Measurements from ENCODE around the gene CLEC4A.
A peak's percentile ranks its signal among the peaks of the same experiment; 100 is the strongest.
"Not testable (repeated sequence)": the region's sequence is repeated elsewhere in the genome, so short reads cannot be mapped to it uniquely, and the experiment has no call there.

CLEC4A gene

GRCh38 chr12:8078916-8079315, 44.5 kb upstream of the CLEC4A start:
- H3K4me3 ChIP-seq (ENCODE audit: low read depth, low read length): no peak overlapping the region
- no peak for DNase-seq (ENCODE audit: low read depth)
- TF ChIP-seq POLR2A (IDR thresholded peaks at IDR 0.05; ENCODE audit: extremely low read depth, insufficient read length) (no peak), CTCF (IDR thresholded peaks at IDR 0.05; ENCODE audit: low read depth, low read length) (no peak), MYC (IDR thresholded peaks at IDR 0.05; ENCODE audit: low read depth, low read length) (no peak)

- DNase-seq (ENCODE audit: low read depth): peak; percentile 23
- TF ChIP-seq CTCF (IDR thresholded peaks at IDR 0.05; ENCODE audit: low read depth, low read length) (no peak), MYC (IDR thresholded peaks at IDR 0.05; ENCODE audit: low read depth, low read length) (no peak)
- no peak overlapping the region for H3K4me3 ChIP-seq (ENCODE audit: low read depth, low read length)
Measured at GRCh38 chr12:8080120-8080519, 43.3 kb upstream of the CLEC4A start.

- TF ChIP-seq MYC (IDR thresholded peaks at IDR 0.05; ENCODE audit: low read depth, low read length): no peak
- TF ChIP-seq POLR2A (IDR thresholded peaks at IDR 0.05; ENCODE audit: extremely low read depth, insufficient read length): no peak
- no peak for TF ChIP-seq CTCF (IDR thresholded peaks at IDR 0.05; ENCODE audit: low read depth, low read length)
- TF ChIP-seq MAX (IDR thresholded peaks at IDR 0.05; ENCODE audit: low read depth, low read length): no peak
- peak overlapping the region; percentile 96 for H3K4me3 ChIP-seq (ENCODE audit: low read depth, low read length)
- DNase-seq (ENCODE audit: low read depth): peak; percentile 34
Measured at GRCh38 chr12:8081251-8081920, 42.0 kb upstream of the CLEC4A start.

GRCh38 chr12:8082808-8083100, 40.7 kb upstream of the CLEC4A start:
- H3K4me3 ChIP-seq (ENCODE audit: low read depth, low read length): peak overlapping the region; percentile 96
- TF ChIP-seq MYC (IDR thresholded peaks at IDR 0.05; ENCODE audit: low read depth, low read length): no peak
- no peak for DNase-seq (ENCODE audit: low read depth)

- DNase-seq (ENCODE audit: low read depth); H3K4me3 ChIP-seq (ENCODE audit: low read depth, low read length): not testable (repeated sequence)
Measured at GRCh38 chr12:8084351-8084750, 39.1 kb upstream of the CLEC4A start.

GRCh38 chr12:8087666-8088065, 35.8 kb upstream of the CLEC4A start:
- TF ChIP-seq CTCF (IDR thresholded peaks at IDR 0.05; ENCODE audit: low read depth, low read length): no peak
- TF ChIP-seq POLR2A (IDR thresholded peaks at IDR 0.05; ENCODE audit: extremely low read depth, insufficient read length): no peak
- no peak for TF ChIP-seq MAX (IDR thresholded peaks at IDR 0.05; ENCODE audit: low read depth, low read length)
- TF ChIP-seq MYC (IDR thresholded peaks at IDR 0.05; ENCODE audit: low read depth, low read length): no peak
- no peak overlapping the region for H3K4me3 ChIP-seq (ENCODE audit: low read depth, low read length)
- DNase-seq (ENCODE audit: low read depth): no peak

- TF ChIP-seq CTCF (IDR thresholded peaks at IDR 0.05; ENCODE audit: low read depth, low read length) (no peak), MAX (IDR thresholded peaks at IDR 0.05; ENCODE audit: low read depth, low read length) (no peak), MYC (IDR thresholded peaks at IDR 0.05; ENCODE audit: low read depth, low read length) (no peak), POLR2A (IDR thresholded peaks at IDR 0.05; ENCODE audit: extremely low read depth, insufficient read length) (no peak)
- H3K4me3 ChIP-seq (ENCODE audit: low read depth, low read length): no peak overlapping the region
- DNase-seq (ENCODE audit: low read depth): peak; percentile 15
Measured at GRCh38 chr12:8088574-8088973, 34.8 kb upstream of the CLEC4A start.

- not testable (repeated sequence) for H3K4me3 ChIP-seq (ENCODE audit: low read depth, low read length); DNase-seq (ENCODE audit: low read depth)
Measured at GRCh38 chr12:8089277-8089676, 34.1 kb upstream of the CLEC4A start.

Data from NB4 (cell line).